NT2/D1 (cell line): ENCODE data around the gene POLE.

Experiments
- SUZ12 ChIP-seq: IDR thresholded peaks from 2 replicates; pipeline ENCODE4 v1.6.1; 2011; ENCODE audit not compliant: insufficient read length, insufficient read depth; ENCODE audit errors: extremely low read depth
- ZNF274 ChIP-seq: IDR thresholded peaks from 2 replicates; pipeline ENCODE4 v1.6.1; 2011; ENCODE audit warnings: mild to moderate bottlenecking, low read depth, low read length

DNA sequence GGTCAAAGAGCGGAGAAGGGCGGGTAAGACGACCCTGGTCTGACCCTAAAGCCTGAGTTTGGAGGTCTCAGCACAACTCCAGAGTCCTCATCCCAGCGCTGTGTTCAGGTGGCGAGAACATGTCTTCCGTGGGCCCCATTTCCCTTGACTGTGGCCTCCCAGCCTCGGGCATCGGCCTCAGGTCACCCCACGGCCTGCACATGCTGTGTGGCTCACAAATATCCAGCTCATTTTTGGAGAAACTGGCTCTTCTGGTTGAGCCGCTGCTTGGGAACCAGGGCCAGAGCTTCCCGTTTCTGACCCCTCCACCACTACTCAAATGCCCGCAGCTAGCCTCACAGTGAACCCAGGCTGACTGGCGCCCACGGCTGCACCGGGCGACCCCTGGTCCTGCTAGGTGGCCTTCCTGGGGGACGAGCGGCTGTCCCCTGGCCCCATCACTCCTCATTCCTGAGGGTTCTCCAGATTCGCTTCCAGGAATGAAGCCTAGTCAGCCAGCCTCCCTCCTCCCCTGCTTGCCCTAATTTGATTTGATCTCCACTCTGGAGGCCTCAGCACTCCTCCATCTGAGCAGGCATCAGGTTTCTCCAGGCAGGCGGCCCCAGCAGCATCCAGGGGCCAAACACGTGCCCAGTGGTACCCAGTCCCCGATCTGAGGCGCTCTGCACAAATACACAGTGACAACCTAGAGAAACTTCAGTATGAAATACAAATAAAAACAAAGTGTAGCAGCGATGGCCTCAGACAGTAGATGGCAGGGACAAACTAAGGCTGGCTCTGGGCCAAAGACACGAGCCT is 63.9 kb downstream of the POLE start:
- TF ChIP-seq SUZ12 = no peak
- no peak for TF ChIP-seq ZNF274
